Glomerular visceral epithelial cell (primary cell): ENCODE measurements around the gene ZNF684.
"Not testable (repeated sequence)": the region's sequence is repeated elsewhere in the genome, so short reads cannot be mapped to it uniquely, and the experiment has no call there.

Experiments
- DNase-seq: peaks from one replicate; pipeline ENCODE4 v3.0.0-alpha.2; 2016; ENCODE audit errors: extremely low spot score

Gene ZNF684

DNA sequence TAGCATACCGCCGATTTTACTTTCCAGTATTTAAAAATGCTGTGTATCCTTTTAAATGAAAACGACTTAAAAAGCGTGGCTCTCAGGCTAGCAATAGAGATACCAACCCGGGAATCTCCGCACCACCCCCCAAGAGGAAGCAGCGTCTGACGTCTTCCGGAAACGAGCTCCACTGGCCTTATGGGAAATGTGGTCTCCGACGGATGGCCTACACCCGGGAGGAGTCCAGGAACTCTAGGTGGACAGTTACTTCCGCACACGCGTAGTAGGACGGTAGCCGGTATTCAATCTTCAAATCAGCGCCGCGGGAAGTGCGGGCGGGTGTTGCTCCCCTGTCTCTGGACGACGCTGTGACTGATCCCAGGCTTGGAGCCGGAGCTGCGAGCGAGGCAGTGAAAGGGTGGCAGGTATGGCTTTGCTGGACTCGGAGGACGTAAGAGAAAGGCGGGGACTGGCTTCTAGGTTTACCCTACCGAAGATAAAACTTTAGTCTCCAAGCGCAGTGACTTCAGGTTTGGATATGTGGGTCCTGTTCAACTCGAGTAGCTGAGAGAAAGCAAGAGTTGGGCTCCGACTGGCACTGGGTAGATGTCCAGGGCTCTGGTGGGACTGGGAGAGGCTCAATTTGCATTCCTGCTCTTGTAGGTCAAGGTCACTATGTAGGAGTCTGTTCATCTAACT is at the start of gene ZNF684:
ZNF684 (plus strand) TSS at position 257 of the 681 bp plus-strand sequence. CDS start 1,530 bp downstream, outside the sequence.
- peak; percentile 95 for DNase-seq

DNA sequence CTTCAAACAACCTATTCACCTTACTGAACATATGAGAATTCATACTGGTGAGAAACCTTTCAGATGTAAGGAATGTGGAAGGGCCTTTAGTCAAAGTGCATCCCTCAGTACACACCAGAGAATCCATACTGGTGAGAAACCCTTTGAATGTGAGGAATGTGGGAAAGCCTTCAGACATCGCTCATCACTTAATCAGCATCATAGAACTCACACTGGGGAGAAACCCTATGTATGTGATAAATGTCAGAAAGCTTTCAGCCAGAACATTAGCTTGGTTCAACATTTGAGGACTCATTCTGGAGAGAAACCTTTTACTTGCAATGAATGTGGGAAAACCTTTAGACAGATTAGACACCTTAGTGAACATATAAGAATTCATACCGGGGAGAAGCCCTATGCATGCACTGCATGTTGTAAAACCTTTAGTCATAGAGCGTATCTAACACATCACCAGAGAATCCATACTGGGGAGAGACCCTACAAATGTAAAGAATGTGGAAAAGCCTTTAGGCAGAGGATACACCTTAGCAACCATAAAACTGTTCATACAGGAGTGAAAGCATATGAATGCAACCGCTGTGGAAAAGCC is 36.0 kb upstream of the ZNF684 start:
- no peak for DNase-seq

DNA sequence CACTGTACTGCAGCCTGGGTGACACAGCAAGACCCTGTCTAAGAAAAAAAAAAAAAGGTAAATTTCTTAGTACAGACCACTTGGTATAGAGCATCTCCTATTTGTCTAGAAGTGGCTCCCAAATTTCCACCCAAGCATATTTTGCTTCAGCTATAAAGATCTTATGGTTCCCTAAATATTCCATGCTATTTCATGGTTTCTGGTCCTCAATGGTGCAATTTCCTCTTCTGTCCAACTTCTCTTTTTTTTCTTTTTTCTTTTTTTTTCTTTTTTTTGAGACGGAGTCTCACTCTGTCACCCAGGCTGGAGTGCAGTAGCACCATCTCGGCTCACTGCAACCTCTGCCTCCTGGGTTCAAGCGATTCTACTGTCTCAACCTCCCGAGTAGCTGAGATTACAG is 28.8 kb upstream of the ZNF684 start:
- not testable (repeated sequence) for DNase-seq

DNA sequence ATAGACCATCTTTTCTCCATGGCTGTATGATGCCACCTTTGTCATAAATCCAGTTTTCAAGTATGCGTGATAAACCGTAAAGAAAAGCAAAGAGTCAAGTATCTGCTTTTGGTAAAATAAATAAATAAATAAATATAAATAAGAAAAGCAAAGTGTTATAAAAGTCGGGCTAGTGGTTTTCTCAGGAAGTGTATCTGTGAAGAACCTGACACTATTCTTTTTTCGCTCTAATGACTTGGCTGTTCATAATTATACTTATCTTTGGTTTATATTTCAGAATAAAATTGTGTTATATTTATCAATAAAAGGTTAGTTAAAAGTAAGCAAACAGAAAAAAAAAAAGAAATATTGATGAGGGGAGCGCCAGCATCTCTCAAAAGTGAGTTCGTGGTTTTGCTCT is 23.5 kb upstream of the ZNF684 start:
- no peak for DNase-seq

DNA sequence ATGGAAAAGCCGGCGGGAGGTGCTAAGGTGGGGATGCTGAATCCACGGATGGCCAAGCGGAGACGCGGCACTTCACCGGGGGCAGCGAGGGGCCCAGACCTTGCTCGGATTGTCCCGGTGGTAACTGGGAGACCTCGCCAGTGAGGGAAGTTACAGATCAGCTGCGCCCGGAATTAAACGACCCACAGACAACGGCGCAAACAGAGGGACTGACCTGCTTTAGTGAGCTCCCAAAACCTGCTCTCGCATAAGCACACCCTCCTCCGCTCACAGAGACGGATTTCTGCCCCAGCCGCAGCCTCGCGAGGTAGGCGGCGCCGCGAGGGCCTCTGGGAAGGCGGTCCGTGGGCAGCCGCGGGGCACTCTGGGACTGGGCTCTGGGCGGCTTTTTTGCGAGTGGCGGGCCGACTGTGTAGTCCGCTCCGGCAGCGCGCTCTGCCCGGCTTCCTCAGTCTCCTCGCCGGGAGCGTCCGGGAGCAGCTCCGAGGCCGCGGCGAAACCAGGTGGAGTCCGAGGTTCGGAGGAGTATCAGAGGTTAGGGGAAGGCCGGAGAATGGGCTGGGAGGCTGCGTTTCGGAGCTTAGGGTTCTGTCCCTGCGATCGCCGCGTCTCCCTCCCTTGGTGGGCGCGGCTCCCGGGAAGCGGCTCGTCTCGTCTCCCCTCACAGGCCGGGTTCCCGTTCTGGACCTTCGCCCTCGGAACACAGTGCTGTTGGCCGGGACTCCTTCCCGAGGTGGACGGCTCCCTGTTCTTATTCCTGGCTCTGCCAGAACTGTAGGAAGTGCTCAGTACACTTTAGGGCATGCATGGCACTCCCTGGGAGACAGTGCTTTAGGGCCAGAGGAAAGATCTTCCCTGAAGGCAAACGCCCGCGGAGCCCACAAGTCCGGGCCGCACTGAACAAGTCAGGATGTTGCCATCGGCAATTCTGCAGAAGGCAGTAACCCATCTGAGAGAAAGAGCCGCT is 22.8 kb upstream of the ZNF684 start, which contains the start of gene EXO5:
EXO5 (plus strand) TSS at position 393 of the 967 bp plus-strand sequence. CDS start 5,778 bp downstream, outside the sequence.
- peak; percentile 60 for DNase-seq

DNA sequence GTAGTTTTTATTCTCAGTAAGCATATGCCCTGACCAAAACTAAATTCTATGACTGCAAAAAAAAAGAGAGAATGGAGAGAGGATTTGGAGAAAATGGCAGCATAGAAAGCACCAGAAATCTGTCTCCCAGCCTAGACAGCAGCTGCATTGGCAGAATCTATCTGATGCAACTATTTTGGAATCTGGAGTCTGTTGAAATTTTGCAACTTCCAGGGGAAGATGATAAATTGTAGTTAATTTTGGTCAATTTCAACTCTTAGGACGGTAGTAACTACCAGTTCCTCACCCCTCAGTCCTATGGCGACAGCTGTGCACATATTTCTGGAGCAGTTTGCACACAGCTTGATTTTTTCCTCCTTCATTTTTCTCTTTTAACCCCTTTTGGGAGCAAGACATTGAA is 11.9 kb upstream of the ZNF684 start:
- no peak for DNase-seq

DNA sequence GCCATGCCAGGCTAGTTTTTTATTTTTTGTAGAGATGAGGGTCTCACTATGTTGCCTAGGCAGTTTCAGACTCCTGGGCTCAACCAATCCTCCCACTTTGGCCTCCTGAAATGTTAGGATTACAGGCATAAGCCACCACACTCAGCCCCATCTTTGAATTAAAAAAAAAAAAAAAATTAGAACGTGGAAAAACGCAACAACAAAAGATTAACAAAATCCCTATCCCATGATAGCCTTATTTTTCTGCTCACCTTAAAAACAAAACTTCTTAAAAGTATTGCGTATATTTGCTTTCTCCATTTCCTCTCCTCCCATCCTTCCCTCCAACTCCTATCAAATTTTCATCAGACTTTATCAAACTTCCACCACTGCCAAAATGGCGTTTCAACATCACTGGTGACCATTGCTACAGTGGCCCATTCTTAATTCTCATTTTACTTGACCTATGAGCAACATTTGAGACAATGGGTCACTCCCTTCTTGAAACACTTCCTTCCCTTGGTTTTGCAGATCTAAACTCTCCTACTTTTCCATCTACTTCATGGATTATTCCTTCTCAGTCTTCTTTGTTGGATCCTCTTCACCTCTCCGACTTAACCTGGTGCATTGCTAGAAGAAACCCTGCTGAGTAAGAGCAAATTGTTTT is 579 bp upstream of the ZNF684 start:
- no peak for DNase-seq

DNA sequence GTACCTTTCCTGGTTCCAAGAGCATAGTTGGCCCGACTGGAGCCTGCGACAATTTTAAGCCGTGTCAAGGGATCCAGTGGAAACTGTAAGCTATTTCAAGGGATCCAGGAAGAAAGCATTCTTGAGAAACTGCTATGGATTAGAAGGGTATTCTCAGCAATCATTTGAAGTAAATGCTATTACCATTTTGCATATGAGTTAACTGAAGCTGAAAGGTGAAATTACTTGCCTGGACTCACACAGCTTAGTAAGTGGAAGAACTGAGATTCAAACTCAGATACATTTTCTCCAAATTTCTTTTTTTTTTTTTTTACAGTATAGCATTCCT is 589 bp downstream of the ZNF684 start:
- no peak for DNase-seq

DNA sequence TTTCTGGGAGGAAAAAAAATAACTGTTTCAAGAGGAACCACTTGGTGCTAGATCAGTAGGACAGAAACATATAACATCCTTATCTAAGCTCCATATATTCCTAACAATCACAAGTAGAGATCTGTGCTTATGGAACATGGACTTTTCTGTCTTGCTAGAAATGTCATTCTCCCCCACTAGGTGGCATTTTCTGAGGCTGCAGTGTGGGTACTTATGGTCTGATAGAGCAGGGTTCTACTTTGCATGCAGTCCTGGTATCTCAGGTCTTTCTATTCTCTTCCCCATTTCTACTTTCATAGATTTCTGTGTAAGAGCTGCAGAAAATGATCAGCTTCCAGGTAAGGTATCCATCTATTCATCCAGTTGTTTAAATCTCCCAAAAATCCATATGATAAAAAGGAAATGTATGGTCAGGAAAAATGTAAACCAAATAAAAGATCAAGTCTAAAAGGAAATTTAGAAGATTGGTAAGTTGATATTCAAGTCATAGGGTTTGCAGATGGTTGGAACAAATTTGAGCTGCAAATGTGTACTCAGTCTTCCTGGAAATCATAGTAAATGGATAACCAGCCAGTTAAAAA is 1.5 kb downstream of the ZNF684 start:
- peak; percentile 52 for DNase-seq

DNA sequence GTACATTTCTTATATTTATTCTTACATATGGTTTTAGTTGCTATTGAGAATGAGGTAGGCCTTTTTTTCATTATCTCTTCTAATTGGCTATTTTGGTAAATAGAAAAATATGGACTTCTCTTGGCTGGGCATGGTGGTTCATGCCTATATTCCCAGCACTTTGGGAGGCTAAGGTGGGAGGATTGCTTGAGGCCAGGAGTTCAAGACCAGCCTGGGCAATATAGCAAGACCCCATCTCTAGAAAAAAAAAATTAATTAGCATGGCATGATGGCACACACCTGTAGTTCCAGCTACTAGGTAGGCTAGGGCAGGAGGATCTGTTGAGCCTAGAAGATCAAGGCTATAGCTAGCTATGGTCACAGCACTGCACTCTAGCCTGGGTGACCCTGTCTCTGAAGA is 3.2 kb downstream of the ZNF684 start:
- no peak for DNase-seq

DNA sequence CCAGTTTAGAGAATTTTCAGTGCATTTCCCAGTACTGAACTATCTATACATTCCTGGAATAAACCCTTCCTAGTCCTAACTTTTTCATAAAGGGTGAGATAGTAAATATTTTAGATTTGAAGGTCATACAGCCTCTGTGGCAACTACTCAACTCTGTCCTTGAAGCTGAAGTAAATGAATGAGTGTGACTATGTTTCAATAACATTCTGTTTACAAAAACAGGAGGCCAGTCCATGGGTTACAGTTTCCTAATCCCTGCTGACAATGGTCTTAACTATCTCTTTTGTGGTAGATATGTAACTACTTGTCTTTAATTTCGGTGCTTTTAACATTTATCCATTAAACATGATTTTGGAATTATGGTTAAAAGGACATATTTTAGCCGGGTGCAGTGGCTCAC is 4.3 kb downstream of the ZNF684 start:
- DNase-seq, result no peak

DNA sequence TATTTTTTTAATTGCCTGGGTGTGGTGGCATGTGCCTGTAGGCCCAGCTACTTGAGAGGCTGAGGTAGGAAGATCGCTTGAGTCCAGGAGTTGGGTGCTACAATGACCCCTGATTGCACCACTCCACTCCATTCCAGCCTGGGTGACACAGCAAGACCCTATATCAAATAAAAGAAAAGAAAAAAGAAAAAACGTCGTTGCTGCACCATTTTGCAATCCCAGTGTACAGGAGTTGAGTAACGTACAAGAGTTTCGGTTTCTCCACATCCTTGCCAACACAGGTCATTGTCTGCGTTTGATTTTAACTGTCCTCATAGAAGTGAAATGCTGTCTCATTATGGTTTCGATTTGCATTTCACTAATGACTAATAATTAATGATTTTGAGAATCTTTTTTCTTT is 7.9 kb downstream of the ZNF684 start:
- DNase-seq, result no peak

DNA sequence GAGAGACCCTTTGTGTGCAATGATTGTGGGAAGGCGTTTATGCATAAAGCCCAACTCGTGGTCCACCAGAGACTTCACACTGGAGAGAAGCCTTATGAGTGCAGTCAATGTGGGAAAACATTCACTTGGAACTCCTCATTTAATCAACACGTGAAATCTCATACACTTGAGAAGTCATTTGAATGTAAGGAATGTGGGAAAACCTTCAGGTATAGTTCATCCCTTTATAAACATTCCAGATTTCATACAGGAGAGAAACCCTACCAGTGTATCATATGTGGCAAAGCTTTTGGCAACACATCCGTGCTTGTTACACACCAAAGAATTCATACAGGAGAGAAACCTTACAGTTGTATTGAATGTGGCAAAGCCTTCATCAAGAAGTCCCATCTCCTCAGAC is 15.5 kb downstream of the ZNF684 start:
- DNase-seq, result no peak

DNA sequence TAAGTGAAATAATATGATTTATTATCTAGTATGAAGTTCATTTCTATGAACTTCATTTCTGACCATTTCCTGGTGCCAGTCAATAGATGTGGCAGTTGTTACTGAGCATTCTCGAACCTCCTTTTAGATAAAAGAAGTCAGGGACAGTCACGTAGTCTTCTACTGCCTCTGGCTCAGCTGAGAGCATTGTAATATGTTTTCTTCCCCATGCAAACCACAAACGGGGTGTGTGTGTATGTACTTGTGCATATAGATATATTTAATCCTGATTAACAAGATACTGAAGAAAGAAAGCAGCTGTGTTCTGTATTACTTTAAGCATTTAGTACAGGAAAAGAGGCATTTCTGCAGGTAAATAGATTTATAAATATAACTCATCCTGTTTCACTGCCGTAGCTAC is 21.6 kb downstream of the ZNF684 start:
- DNase-seq, result no peak

DNA sequence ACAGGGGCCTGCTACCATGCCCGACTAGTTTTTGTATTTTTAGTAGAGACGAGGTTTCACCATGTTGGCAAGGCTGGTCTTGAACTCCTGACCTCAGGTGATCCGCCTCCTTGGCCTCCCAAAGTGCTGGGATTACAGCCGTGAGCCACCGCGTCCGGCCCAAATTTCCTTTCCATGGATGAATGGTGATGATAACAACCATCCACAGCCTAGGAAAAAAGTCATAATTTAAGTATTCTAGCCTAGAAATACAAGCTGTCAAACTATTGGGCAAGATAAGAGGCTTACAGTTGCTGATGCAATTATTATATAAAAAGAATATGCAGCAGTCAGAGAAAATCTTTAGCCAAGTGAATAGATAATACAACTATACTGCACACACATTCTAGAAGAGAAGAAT is 23.4 kb downstream of the ZNF684 start:
- DNase-seq, result not testable (repeated sequence)

DNA sequence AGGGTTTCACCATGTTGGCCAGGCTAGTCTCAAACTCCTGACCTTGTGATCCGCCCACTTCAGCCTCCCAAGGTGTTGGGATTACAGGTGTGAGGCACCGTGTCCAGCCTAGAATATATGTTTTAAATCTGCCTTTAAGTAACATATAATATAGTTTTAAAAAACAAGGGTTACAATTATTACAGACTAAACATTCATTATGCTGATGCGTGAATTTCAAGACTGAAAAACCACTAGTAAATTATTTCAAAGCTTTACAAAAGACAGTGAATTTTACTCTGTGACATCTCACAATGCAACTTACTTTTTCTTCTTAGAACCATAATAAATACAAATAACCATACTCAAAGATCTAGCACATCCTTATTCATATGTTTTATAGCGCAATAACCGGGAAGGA is 24.7 kb downstream of the ZNF684 start:
- no peak for DNase-seq

DNA sequence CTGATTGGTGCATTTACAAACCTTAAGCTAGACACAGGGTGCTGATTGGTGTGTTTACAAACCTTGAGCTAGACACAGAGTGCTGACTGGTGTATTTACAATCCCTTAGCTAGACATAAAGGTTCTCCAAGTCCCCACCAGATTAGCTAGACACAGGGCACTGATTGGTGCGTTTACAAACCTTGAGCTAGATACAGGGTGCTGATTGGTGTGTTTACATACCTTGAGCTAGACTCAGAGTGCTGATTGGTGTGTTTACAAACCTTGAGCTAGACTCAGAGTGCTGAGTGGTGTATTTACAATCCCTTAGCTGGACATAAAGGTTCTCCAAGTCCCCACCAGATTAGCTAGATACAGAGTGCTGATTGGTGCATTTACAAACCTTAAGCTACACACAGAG is 26.8 kb downstream of the ZNF684 start:
- not testable (repeated sequence) for DNase-seq

DNA sequence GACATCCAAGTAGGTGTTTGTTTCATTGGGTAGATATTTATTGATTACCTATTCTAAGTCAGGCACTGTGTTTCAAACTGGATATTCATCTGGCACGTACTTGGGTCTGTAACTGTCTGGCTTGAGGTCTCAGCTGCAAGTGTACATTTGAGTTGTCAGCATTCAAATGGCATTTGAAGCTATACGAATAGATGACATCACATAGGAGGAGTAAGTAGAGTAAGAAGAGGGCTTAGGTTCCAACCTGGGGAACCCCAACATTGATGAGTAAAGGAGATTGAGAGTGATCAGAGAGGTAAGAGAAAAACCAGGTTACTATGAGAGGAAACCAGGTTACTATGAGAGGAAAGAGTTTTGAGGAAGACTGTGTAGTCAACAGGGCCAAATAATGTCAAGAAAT is 30.7 kb downstream of the ZNF684 start:
- no peak for DNase-seq

DNA sequence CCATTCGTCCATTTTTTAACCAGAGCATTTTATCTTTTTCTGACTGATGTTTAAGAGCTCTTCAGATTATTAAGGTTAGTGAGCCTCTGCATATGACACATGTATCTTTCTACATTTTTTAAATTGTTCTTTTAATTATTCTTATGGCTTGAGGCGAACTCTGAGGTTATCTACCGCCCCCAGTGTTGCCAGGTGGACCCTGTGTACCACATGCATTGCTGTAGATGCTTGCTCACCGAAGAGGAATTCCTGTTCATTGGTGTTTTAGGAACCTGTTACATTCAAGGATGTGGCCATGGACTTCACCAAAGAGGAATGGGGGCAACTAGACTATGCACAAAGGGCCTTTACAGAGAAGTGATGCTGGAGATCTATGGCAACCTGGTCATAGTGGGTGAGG is 31.8 kb downstream of the ZNF684 start:
- DNase-seq, result no peak

DNA sequence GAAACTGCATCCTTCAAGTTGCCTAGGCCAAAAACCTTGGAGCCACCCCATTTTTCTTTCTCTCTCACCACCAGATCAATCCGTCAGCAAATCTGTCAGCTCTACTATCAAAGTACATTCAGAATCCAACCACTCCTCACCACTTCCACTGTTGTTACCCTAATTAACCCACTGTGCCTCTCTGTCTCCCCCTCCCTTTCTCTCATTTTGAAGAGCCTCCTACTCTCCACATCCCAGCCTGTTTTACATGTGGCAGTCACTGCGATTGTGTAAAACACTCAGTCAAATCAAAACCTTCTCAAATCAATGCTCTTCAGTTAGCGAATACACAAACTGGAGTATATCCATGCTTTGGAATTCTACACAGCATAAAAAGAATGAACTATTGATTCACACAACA is 33.1 kb downstream of the ZNF684 start:
- no peak for DNase-seq

DNA sequence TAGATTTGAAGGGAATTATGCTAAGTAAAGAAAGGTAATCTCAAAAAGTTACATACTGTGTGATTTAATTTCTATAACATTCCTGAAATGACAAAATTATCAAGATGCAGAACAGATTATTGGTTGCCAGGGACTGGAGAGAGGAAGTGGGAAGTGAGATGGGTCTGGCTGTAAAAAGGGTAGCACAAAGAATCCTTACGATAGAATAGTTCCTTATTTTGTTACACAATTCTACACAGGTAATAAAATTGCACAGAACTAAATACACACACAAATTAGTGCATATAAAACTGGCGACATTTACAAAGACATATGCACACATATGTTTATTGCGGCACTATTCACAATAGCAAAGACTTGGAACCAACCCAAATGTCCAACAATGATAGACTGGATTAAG is 33.5 kb downstream of the ZNF684 start:
- no peak for DNase-seq

DNA sequence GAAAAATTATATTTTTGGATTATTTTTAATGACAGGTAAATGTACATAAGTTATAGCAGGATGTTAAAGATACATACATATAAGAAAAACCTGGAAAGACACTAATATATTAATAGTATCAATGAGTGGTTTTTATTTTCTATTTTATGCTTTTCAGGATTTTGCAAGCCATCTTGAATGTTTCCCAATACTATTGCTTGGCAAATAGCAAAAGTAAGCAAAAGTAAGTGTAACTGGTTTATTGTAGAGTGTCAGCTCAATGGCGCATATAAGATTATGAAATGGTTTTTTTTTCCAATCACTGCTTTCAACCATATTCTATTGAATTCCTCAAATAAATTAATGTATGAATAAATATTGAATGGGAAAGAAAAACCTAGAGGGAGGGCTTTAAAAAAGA is 36.4 kb downstream of the ZNF684 start:
- no peak for DNase-seq
